H1 (cell line): ENCODE data around the gene PLCB3. TPM values are rescaled to one million over a fixed set of nuclear protein-coding genes. Genes with fewer than 3 reads are reported as not detected.

Experiments
- CTCF ChIA-PET: fragments of 300-600 bp; sonication (Branson Sonifier 250); formaldehyde crosslinking; loops from one replicate; lab custom pipeline; 2021; ENCODE audit not compliant: partially characterized antibody; lab: Charles Lee
- POLR2A ChIA-PET: fragments of 300-600 bp; sonication (Branson Sonifier 250); formaldehyde crosslinking; loops from one replicate; lab custom pipeline; 2021; ENCODE audit warnings: inconsistent platforms; ENCODE audit not compliant: partially characterized antibody; lab: Charles Lee
- DNase-seq, 2 experiments: peaks; one replicate each; pipeline versions ENCODE4 v3.0.0 to v3.0.0-alpha.2; 2010 to 2022; ENCODE audit warnings: low spot score in 2 of 2, low read depth in 1 of 2, mixed read lengths in 1 of 2
- FAIRE-seq: peaks from 2 replicates; lab custom pipeline; 2011; peaks lifted over from hg19 to GRCh38; lab: Jason Lieb, UNC
- H2AFZ ChIP-seq: 2 replicates; pipeline ENCODE4 v1.8.1; 2012; ENCODE audit warnings: low read length, inconsistent platforms
- H2AK5ac ChIP-seq: 2 replicates; pipeline ENCODE4 v1.6.1; 2013; ENCODE audit warnings: low read depth, low read length
- H2BK120ac ChIP-seq: replicated peaks from 2 replicates; pipeline ENCODE3; 2013; ENCODE audit warnings: low read depth, low read length, inconsistent platforms
- H2BK12ac ChIP-seq: 2 replicates; pipeline ENCODE4 v1.6.1; 2013; ENCODE audit warnings: low read depth, low read length
- H2BK15ac ChIP-seq: 2 replicates; pipeline ENCODE4 v1.6.1; 2013; ENCODE audit warnings: low read length
- H2BK20ac ChIP-seq: 2 replicates; pipeline ENCODE4 v1.6.1; 2013; ENCODE audit warnings: low read length
- H2BK5ac ChIP-seq: 2 replicates; pipeline ENCODE4 v1.6.1; 2013; ENCODE audit warnings: low read depth, low read length
- H3K14ac ChIP-seq: 2 replicates; pipeline ENCODE4 v1.6.1; 2013; ENCODE audit warnings: inconsistent platforms; ENCODE audit not compliant: insufficient read length
- H3K18ac ChIP-seq: 2 replicates; pipeline ENCODE4 v1.6.1; 2013; ENCODE audit warnings: low read length; ENCODE audit errors: extremely low read depth
- H3K23ac ChIP-seq: 2 replicates; pipeline ENCODE4 v1.6.1; 2013; ENCODE audit warnings: inconsistent platforms; ENCODE audit not compliant: insufficient read length
- H3K23me2 ChIP-seq: 2 replicates; pipeline ENCODE4 v1.6.1; 2013; ENCODE audit warnings: low read depth, low read length
- H3K27ac ChIP-seq: 2 replicates; pipeline ENCODE4 v1.6.1; 2011; ENCODE audit warnings: low read depth, low read length, inconsistent platforms
- H3K27me3 ChIP-seq, 4 experiments: replicated peaks in 1 of 4; 1 replicate in 1 of 4; 2 replicates in 3 of 4; pipeline versions ENCODE4 v1.6.1 to v1.8.1; 2011 to 2013; ENCODE audit warnings: low read length in 3 of 4, mild to moderate bottlenecking in 3 of 4, inconsistent platforms in 2 of 4, mixed read lengths in 2 of 4, moderate library complexity in 1 of 4; ENCODE audit not compliant: control insufficient read depth in 3 of 4, insufficient read depth in 3 of 4; ENCODE audit errors: extremely low read depth in 1 of 4
- H3K36me3 ChIP-seq, 4 experiments: 2 replicates each; pipeline versions ENCODE4 v1.6.1 to v1.8.1; 2011 to 2013; ENCODE audit warnings: mild to moderate bottlenecking in 4 of 4, low read length in 3 of 4, moderate library complexity in 2 of 4, control low read depth in 1 of 4, inconsistent platforms in 1 of 4; ENCODE audit not compliant: insufficient read depth in 4 of 4, control insufficient read depth in 2 of 4
- H3K4ac ChIP-seq: replicated peaks from 2 replicates; pipeline ENCODE3; 2013; ENCODE audit warnings: low read length, low read depth, mixed read lengths, inconsistent platforms; ENCODE audit not compliant: insufficient read length
- H3K4me1 ChIP-seq, 4 experiments: replicated peaks in 1 of 4; 1 replicate in 1 of 4; 2 replicates in 3 of 4; pipeline versions ENCODE4 v1.6.1 to v1.8.1; 2011 to 2013; ENCODE audit warnings: low read length in 3 of 4, inconsistent platforms in 2 of 4, mixed read lengths in 1 of 4; ENCODE audit not compliant: insufficient read depth in 4 of 4, control insufficient read depth in 3 of 4
- H3K4me2 ChIP-seq, 2 experiments: 2 replicates each; pipeline versions ENCODE4 v1.6.1 to v1.8.1; 2011 to 2013; ENCODE audit warnings: low read depth in 2 of 2, low read length in 2 of 2, control low read depth in 1 of 2, inconsistent platforms in 1 of 2, mild to moderate bottlenecking in 1 of 2; ENCODE audit not compliant: insufficient read depth in 1 of 2
- H3K4me3 ChIP-seq, 4 experiments: fragments of 200-600, 300-600 bp in 1 of 4; sonication (generic), shearing (Covaris generic), sonication (Bioruptor Twin) in 1 of 4; 2 replicates each; pipeline versions ENCODE4 v1.5.1 to v1.8.1; 2011 to 2016; ENCODE audit warnings: low read length in 4 of 4, low read depth in 3 of 4, control low read depth in 2 of 4, inconsistent platforms in 2 of 4, mild to moderate bottlenecking in 2 of 4, mixed read lengths in 1 of 4, moderate library complexity in 1 of 4; ENCODE audit not compliant: insufficient read depth in 2 of 4; ENCODE audit errors: extremely low read depth in 1 of 4
- H3K56ac ChIP-seq: replicated peaks from 2 replicates; pipeline ENCODE3; 2013; ENCODE audit warnings: low read depth, mild to moderate bottlenecking, mixed read lengths, low read length, inconsistent platforms; ENCODE audit not compliant: insufficient read length
- H3K79me1 ChIP-seq: 2 replicates; pipeline ENCODE4 v1.6.1; 2013; ENCODE audit warnings: low read depth, low read length, control low read depth
- H3K79me2 ChIP-seq, 2 experiments: 2 replicates each; pipeline versions ENCODE4 v1.6.1 to v1.8.1; 2012 to 2013; ENCODE audit warnings: low read length in 2 of 2, mild to moderate bottlenecking in 2 of 2, inconsistent platforms in 1 of 2; ENCODE audit not compliant: insufficient read depth in 2 of 2, control insufficient read depth in 1 of 2
- H3K9ac ChIP-seq, 4 experiments: replicated peaks in 1 of 4; 1 replicate in 1 of 4; 2 replicates in 3 of 4; pipeline versions ENCODE4 v1.6.1 to v1.8.1; 2011 to 2013; ENCODE audit warnings: low read depth in 3 of 4, low read length in 3 of 4, control low read depth in 2 of 4, mild to moderate bottlenecking in 2 of 4, moderate library complexity in 2 of 4, inconsistent platforms in 1 of 4; ENCODE audit errors: extremely low read depth in 1 of 4
- H3K9me3 ChIP-seq, 2 experiments: 2 replicates each; pipeline versions ENCODE4 v1.6.1 to v1.8.1; 2012 to 2013; ENCODE audit warnings: mild to moderate bottlenecking in 2 of 2, moderate library complexity in 2 of 2, control low read depth in 1 of 2, inconsistent platforms in 1 of 2, low read depth in 1 of 2, low read length in 1 of 2, mixed read lengths in 1 of 2; ENCODE audit not compliant: insufficient read depth in 2 of 2
- H4K20me1 ChIP-seq, 2 experiments: replicated peaks in 1 of 2; 2 replicates each; pipeline versions ENCODE3 to v1.8.1; 2011 to 2013; ENCODE audit warnings: inconsistent platforms in 2 of 2, low read length in 2 of 2, mild to moderate bottlenecking in 1 of 2; ENCODE audit not compliant: insufficient read depth in 2 of 2, control insufficient read depth in 1 of 2
- H4K5ac ChIP-seq: 2 replicates; pipeline ENCODE4 v1.6.1; 2013; ENCODE audit warnings: low read length, low read depth, mixed read lengths, inconsistent platforms; ENCODE audit not compliant: insufficient read length
- H4K8ac ChIP-seq: 2 replicates; pipeline ENCODE4 v1.8.0; 2013; ENCODE audit warnings: mild to moderate bottlenecking, moderate library complexity, low read length, inconsistent platforms; ENCODE audit not compliant: insufficient read depth; ENCODE audit errors: extremely low read depth
- H4K91ac ChIP-seq: replicated peaks from 2 replicates; pipeline ENCODE3; 2013; ENCODE audit warnings: low read length, mixed read lengths, inconsistent platforms; ENCODE audit not compliant: insufficient read length
- BACH1 ChIP-seq: IDR thresholded peaks from 2 replicates; pipeline ENCODE4 v1.6.1; 2012; ENCODE audit warnings: low read length, improper control_type of control experiment
- CBX5 ChIP-seq: fragments of 300-800, 300-1000 bp; sonication (generic); IDR thresholded peaks from 2 replicates; pipeline ENCODE4 v1.7.1; 2016; ENCODE audit warnings: antibody characterized with exemption, low read length, low read depth
- EGR1 ChIP-seq: IDR thresholded peaks from 2 replicates; pipeline ENCODE4 v1.6.1; 2011; ENCODE audit warnings: low read depth, low read length, borderline replicate concordance
- EZH2 ChIP-seq: fragments of 200-600 bp; sonication (generic); IDR thresholded peaks from 2 replicates; pipeline ENCODE4 v1.7.1; 2012; ENCODE audit warnings: low read depth, mild to moderate bottlenecking, moderate library complexity, low read length, inconsistent platforms; ENCODE audit not compliant: severe bottlenecking
- JUND ChIP-seq: IDR thresholded peaks from 2 replicates; pipeline ENCODE4 v1.6.1; 2011; ENCODE audit warnings: mild to moderate bottlenecking, improper control_type of control experiment, low read length
- KDM1A ChIP-seq: fragments of 200-600, 300-600 bp; sonication (generic); IDR thresholded peaks from 2 replicates; pipeline ENCODE4 v1.7.1; 2016; ENCODE audit warnings: mild to moderate bottlenecking, low read length, borderline replicate concordance
- RAD21 ChIP-seq, 2 experiments: IDR thresholded peaks in 1 of 2; conservative IDR thresholded peaks in 1 of 2; 2 replicates each; pipeline ENCODE4 v1.6.1; 2011; ENCODE audit warnings: low read depth in 2 of 2, low read length in 2 of 2, improper control_type of control experiment in 1 of 2, inconsistent platforms in 1 of 2, mild to moderate bottlenecking in 1 of 2, moderate library complexity in 1 of 2
- RXRA ChIP-seq: IDR thresholded peaks from 2 replicates; pipeline ENCODE4 v1.6.1; 2011; ENCODE audit warnings: low read depth, mild to moderate bottlenecking, low read length, moderate library complexity; ENCODE audit not compliant: insufficient read depth
- ZNF274 ChIP-seq: IDR thresholded peaks from 2 replicates; pipeline ENCODE4 v1.7.0; 2012; ENCODE audit warnings: low read length, borderline replicate concordance; ENCODE audit errors: extremely low read depth
- WGBS, 2 experiments: shearing (Covaris generic) in 1 of 2; methylation state at CpG; one replicate each; pipeline versions ENCODE4 v1.1.6 to v1.1.7; 2013 to 2015; ENCODE audit warnings: low lambda C conversion rate in 2 of 2, mixed read lengths in 2 of 2, inconsistent platforms in 1 of 2, low coverage in 1 of 2, missing lambda C conversion rate in 1 of 2; ENCODE audit not compliant: insufficient replicate concordance in 2 of 2, insufficient coverage in 1 of 2, insufficient read length in 1 of 2; ENCODE audit errors: extremely low coverage in 1 of 2, missing lambda C conversion rate in 1 of 2; 5-methylcytosine and 5-hydroxymethylcytosine counted together
- polyA plus RNA-seq, 7 experiments: library from polyadenylated mRNA; depleted of rRNA in 3 of 7; stranded (reverse) in 5 of 7; unstranded in 2 of 7; fragments of >200 nt in 5 of 7; fragments of 200-250 nt in 2 of 7; gene quantifications; 1 replicate in 5 of 7; 2 replicates in 1 of 7; 4 replicates in 1 of 7; pipeline versions ENCODE4 v1.2.1 to v1.2.3, GENCODE V29; 2011 to 2013; ENCODE audit warnings: missing spikeins in 2 of 7, mixed read lengths in 2 of 7
- total RNA-seq: library from RNA; stranded (reverse); fragmentation: NEBNext Ultra II Directional; extraction: Animal tissue kit (Norgen Biotek cat#: 25700); gene quantifications from 2 replicates; pipeline ENCODE4 v1.2.1, GENCODE V29; 2021

The PLCB3 gene
- total and polyA plus RNA-seq, 2 of the 8 experiments (the other 6 are each of a cell fraction or from before 2014, with no cell fraction given) = 47.2 to 104 TPM

- CTCF ChIA-PET = interaction anchor here (0.7 to 8.6 kb wide), 4 partner anchors 23 to 40 kb away, joined by 3 to 51 read pairs (median 5); partner anchors contain the start of gene FERMT3
- Histone ChIP-seq H2BK5ac (no peak overlapping the region), H3K4ac (no peak overlapping the region), H3K4me1 (peaks cover 0 to 37% (median 18%) of the 10 kb centered on the region in 4 experiments; a peak in 6 of 7 replicates), H3K18ac (no peak overlapping the region), H3K23ac (no peak overlapping the region), H4K20me1 (peaks cover 0 to 5% of the 10 kb centered on the region in 2 experiments), H2BK12ac (0 out of 2 replicates have a peak overlapping the region, but pooled peaks have one; percentile 9), H3K56ac (no peak overlapping the region), H3K23me2 (peaks cover 21% of the 10 kb centered on the region), H4K5ac (no peak overlapping the region), H2BK20ac (no peak overlapping the region), H3K79me2 (no peaks in the 10 kb centered on the region), H2AFZ (no peak overlapping the region), H3K4me3 (peak overlapping the region in 1 of 4 experiments; percentile 75; a peak in 1 of 8 replicates), H4K8ac (0 out of 2 replicates have a peak overlapping the region, but pooled peaks have one; percentile 62), H2BK120ac (no peak overlapping the region), H2BK15ac (no peak overlapping the region), H2AK5ac (no peak overlapping the region), H3K79me1 (no peaks in the 10 kb centered on the region; the same call in 1 of the 2 replicates), H3K36me3 (peaks cover 0 to 2% (median 0%) of the 10 kb centered on the region in 4 experiments; a peak in 1 of 8 replicates), H3K14ac (no peak overlapping the region), H3K27me3 (peaks cover 0 to 9% (median 6%) of the 10 kb centered on the region in 4 experiments; a peak in 4 of 7 replicates), H3K9ac (no peak overlapping the region), H3K4me2 (peak overlapping the region; percentile 87 to 97; a peak in 3 of 4 replicates), H3K27ac (no peak overlapping the region), H4K91ac (no peak overlapping the region), H3K9me3 (no peaks in the 10 kb centered on the region)
- DNase-seq = no peak
- no peak for FAIRE-seq
- WGBS, 2 experiments = 89% methylated on average over 12 of the region's 12 CpGs; no CpG with 5 or more reads in 1 of the 2 experiments
- POLR2A ChIA-PET = interaction anchor here (0.9 to 11.9 kb wide), 3 partner anchors 18 to 38 kb away, joined by 3 to 190 read pairs (median 3); partner anchors contain the start of genes FERMT3, FKBP2, PLCB3 and PPP1R14B
- TF ChIP-seq CBX5 = no peak
- no peak for TF ChIP-seq BACH1
- TF ChIP-seq RAD21 (IDR thresholded peaks at IDR 0.05 in 1 of 2, conservative IDR thresholded peaks at IDR 0.05 in 1 of 2; ENCODE audit: low read depth in 2 of 2, low read length in 2 of 2) = no peak
- no peak for TF ChIP-seq JUND
- TF ChIP-seq KDM1A = no peak
- no peak for TF ChIP-seq EZH2
- TF ChIP-seq ZNF274 = no peak
- TF ChIP-seq EGR1 = no peak
- TF ChIP-seq RXRA = no peak
Measured at GRCh38 chr11:64229090-64229743, 22.1 kb upstream of the PLCB3 start.
